B cell (primary cell): ENCODE measurements around the gene ST3GAL3. TPM values are rescaled to one million over a fixed set of nuclear protein-coding genes. Genes with fewer than 3 reads are reported as not detected.

Experiments used
- ATAC-seq: fragments of 200-7000 bp; cut with Tn5 transposase; one replicate; pipeline ENCODE4 v1.10.0; 2021; ENCODE audit warnings: low read depth, mild to moderate bottlenecking, moderate number of reproducible peaks, moderate library complexity
- CTCF ChIA-PET: fragments of 350-600 bp; sonication (Branson Sonifier 250); formaldehyde crosslinking; loops from one replicate; lab custom pipeline; 2021; ENCODE audit warnings: antibody characterized with exemption, inconsistent platforms; lab: Charles Lee
- POLR2A ChIA-PET: fragments of 350-600 bp; sonication (Branson Sonifier 250); formaldehyde crosslinking; loops from one replicate; lab custom pipeline; 2021; ENCODE audit warnings: antibody characterized with exemption; lab: Charles Lee
- DNase-seq: peaks from one replicate; pipeline ENCODE4 v3.0.0; 2013
- H2AFZ ChIP-seq: 2 replicates; pipeline ENCODE4 v1.6.1; 2012; ENCODE audit warnings: mild to moderate bottlenecking, low read depth, low read length; ENCODE audit not compliant: insufficient read depth, poor library complexity, severe bottlenecking
- H3K27ac ChIP-seq, 2 donors: 1 replicate in 1 of 2; 2 replicates in 1 of 2; pipeline ENCODE4 v1.5.1; 2012 to 2013; ENCODE audit warnings: low read length in 2 of 2, mild to moderate bottlenecking in 2 of 2, moderate library complexity in 1 of 2
- H3K27me3 ChIP-seq, 4 experiments: fragments of 200-600 bp in 1 of 4; sonication (generic) in 1 of 4; replicated peaks in 1 of 4; 1 replicate in 2 of 4; 2 replicates in 2 of 4; pipeline versions ENCODE4 v1.6.1 to v1.7.0; 2013 to 2016; ENCODE audit warnings: low read length in 3 of 4, mild to moderate bottlenecking in 2 of 4, mixed read lengths in 1 of 4, moderate library complexity in 1 of 4; ENCODE audit not compliant: insufficient read depth in 4 of 4, control insufficient read depth in 3 of 4; ENCODE audit errors: control extremely low read depth in 1 of 4
- H3K36me3 ChIP-seq, 2 experiments: replicated peaks in 1 of 2; 1 replicate in 1 of 2; 2 replicates in 1 of 2; pipeline versions ENCODE4 v1.6.1 to v1.7.1; 2013; ENCODE audit warnings: low read length in 1 of 2; ENCODE audit not compliant: insufficient read depth in 2 of 2, control insufficient read depth in 1 of 2; ENCODE audit errors: control extremely low read depth in 1 of 2, extremely low read depth in 1 of 2
- H3K4me1 ChIP-seq, 2 donors: fragments of 200-600 bp in 1 of 2; sonication (generic) in 1 of 2; 1 replicate in 1 of 2; 2 replicates in 1 of 2; pipeline versions ENCODE4 v1.5.1 to v1.6.1; 2013 to 2017; ENCODE audit warnings: low read length in 2 of 2; ENCODE audit not compliant: control insufficient read depth in 2 of 2, insufficient read depth in 2 of 2
- H3K4me2 ChIP-seq: replicated peaks from 2 replicates; pipeline ENCODE3; 2012; ENCODE audit warnings: mild to moderate bottlenecking, low read depth, low read length; ENCODE audit not compliant: poor library complexity, severe bottlenecking
- H3K4me3 ChIP-seq, 5 experiments: fragments of 200-600 bp in 1 of 5; sonication (generic) in 1 of 5; 1 replicate in 3 of 5; 2 replicates in 2 of 5; pipeline versions ENCODE4 v1.5.1 to v1.7.0; 2011 to 2016; ENCODE audit warnings: low read length in 4 of 5, mild to moderate bottlenecking in 4 of 5, low read depth in 2 of 5, control low read depth in 1 of 5, moderate library complexity in 1 of 5; ENCODE audit not compliant: insufficient read depth in 1 of 5; ENCODE audit errors: control extremely low read depth in 1 of 5, extremely low read depth in 1 of 5
- H3K79me2 ChIP-seq: fragments of 200-600 bp; sonication (generic); one replicate; pipeline ENCODE4 v1.6.0; 2016; ENCODE audit warnings: low read length; ENCODE audit not compliant: control insufficient read depth, insufficient read depth
- H3K9ac ChIP-seq: fragments of 200-600 bp; sonication (generic); 2 replicates; pipeline ENCODE4 v1.6.1; 2017; ENCODE audit warnings: mild to moderate bottlenecking, low read length, moderate library complexity
- H3K9me3 ChIP-seq, 3 donors: one replicate each; pipeline versions ENCODE4 v1.6.1 to v1.7.1; 2013; ENCODE audit warnings: low read length in 2 of 3; ENCODE audit not compliant: control insufficient read depth in 2 of 3, insufficient read depth in 1 of 3; ENCODE audit errors: control extremely low read depth in 1 of 3
- H4K20me1 ChIP-seq: 2 replicates; pipeline ENCODE4 v1.6.0; 2012; ENCODE audit warnings: mild to moderate bottlenecking, low read length; ENCODE audit not compliant: insufficient read depth, control insufficient read depth, poor library complexity, severe bottlenecking
- H3K27ac Mint-ChIP-seq: one replicate; pipeline ENCODE4 v1.8.0; 2021; ENCODE audit warnings: mixed read lengths
- H3K27me3 Mint-ChIP-seq: one replicate; pipeline ENCODE4 v1.8.0; 2021; ENCODE audit warnings: mixed read lengths
- H3K4me1 Mint-ChIP-seq: one replicate; pipeline ENCODE4 v1.8.0; 2021; ENCODE audit warnings: mixed read lengths
- H3K4me3 Mint-ChIP-seq: one replicate; pipeline ENCODE4 v1.8.0; 2021; ENCODE audit warnings: mixed read lengths
- H3K9me3 Mint-ChIP-seq: one replicate; pipeline ENCODE4 v1.8.0; 2022; ENCODE audit warnings: mixed read lengths; ENCODE audit not compliant: insufficient read depth
- EZH2 ChIP-seq: IDR thresholded peaks from 2 replicates; pipeline ENCODE4 v1.6.1; 2012; ENCODE audit warnings: borderline replicate concordance, low read depth, mild to moderate bottlenecking, moderate library complexity, low read length; ENCODE audit not compliant: insufficient read depth, poor library complexity, severe bottlenecking
- WGBS: methylation state at CpG from one replicate; pipeline ENCODE4 v1.1.5; 2013; ENCODE audit warnings: missing lambda C conversion rate; ENCODE audit not compliant: insufficient coverage; 5-methylcytosine and 5-hydroxymethylcytosine counted together
- intact Hi-C: fragments of 100-400 bp; cut with micrococcal nuclease; formaldehyde crosslinking; loops from one replicate; pipeline ENCODE4 v1.10.0; 2022
- polyA plus RNA-seq: library from polyadenylated mRNA; depleted of rRNA; stranded (reverse); fragments of >200 nt; gene quantifications from 2 replicates; pipeline ENCODE4 v1.2.3, GENCODE V29; 2012
- total RNA-seq, 2 donors: library from RNA; stranded (reverse); fragments of 120-200 nt in 1 of 2; gene quantifications; 1 replicate in 1 of 2; 2 replicates in 1 of 2; pipeline versions ENCODE4 v1.2.3 to v1.2.4, GENCODE V29; 2013 to 2022
- TF ChIP-seq, protein P1 (sequence below): fragments of 200-600 bp; IDR thresholded peaks from one replicate; pipeline ENCODE4 v1.8.0; 2022; ENCODE audit warnings: antibody characterized with exemption, mild to moderate bottlenecking

Gene ST3GAL3
- total and polyA plus RNA-seq, 2 donors (not counting 1 experiment from before 2014, with no cell fraction given) = 16.8 to 31.4 TPM

- no peak overlapping the region for H3K4me2 ChIP-seq
- 95% methylated on average over 15 of the region's 17 CpGs for WGBS
- ATAC-seq = no peak
- H3K9me3 Mint-ChIP-seq = no peaks in the 10 kb centered on the region
- peaks cover 10% of the 10 kb centered on the region for H3K4me1 Mint-ChIP-seq
- peaks cover 0 to 9% of the 10 kb centered on the region in 2 donors for H3K4me1 ChIP-seq
- TF ChIP-seq, protein P1, sequence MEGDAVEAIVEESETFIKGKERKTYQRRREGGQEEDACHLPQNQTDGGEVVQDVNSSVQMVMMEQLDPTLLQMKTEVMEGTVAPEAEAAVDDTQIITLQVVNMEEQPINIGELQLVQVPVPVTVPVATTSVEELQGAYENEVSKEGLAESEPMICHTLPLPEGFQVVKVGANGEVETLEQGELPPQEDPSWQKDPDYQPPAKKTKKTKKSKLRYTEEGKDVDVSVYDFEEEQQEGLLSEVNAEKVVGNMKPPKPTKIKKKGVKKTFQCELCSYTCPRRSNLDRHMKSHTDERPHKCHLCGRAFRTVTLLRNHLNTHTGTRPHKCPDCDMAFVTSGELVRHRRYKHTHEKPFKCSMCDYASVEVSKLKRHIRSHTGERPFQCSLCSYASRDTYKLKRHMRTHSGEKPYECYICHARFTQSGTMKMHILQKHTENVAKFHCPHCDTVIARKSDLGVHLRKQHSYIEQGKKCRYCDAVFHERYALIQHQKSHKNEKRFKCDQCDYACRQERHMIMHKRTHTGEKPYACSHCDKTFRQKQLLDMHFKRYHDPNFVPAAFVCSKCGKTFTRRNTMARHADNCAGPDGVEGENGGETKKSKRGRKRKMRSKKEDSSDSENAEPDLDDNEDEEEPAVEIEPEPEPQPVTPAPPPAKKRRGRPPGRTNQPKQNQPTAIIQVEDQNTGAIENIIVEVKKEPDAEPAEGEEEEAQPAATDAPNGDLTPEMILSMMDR = no peak
- TF ChIP-seq EZH2 = no peak
- H3K9me3 ChIP-seq = no peaks in the 10 kb centered on the region
- H3K27ac ChIP-seq = no peak overlapping the region
- H3K9ac ChIP-seq = no peak overlapping the region
- H3K36me3 ChIP-seq = peaks cover 0 to 5% of the 10 kb centered on the region in 2 experiments
- H3K4me3 ChIP-seq = no peak overlapping the region
- no peak overlapping the region for H2AFZ ChIP-seq
- CTCF ChIA-PET = interaction anchor here (0.8 kb wide), 1 partner anchor 11 kb away, joined by 3 read pairs; no protein-coding TSS in a partner anchor
- H3K27me3 ChIP-seq = no peaks in the 10 kb centered on the region
- no peak overlapping the region for H3K4me3 Mint-ChIP-seq
- POLR2A ChIA-PET = no interaction called here
- no peaks in the 10 kb centered on the region for H4K20me1 ChIP-seq
- intact Hi-C loops = no loop called here
- no peak overlapping the region for H3K27ac Mint-ChIP-seq
- no peak for DNase-seq
- no peaks in the 10 kb centered on the region for H3K27me3 Mint-ChIP-seq
- no peaks in the 10 kb centered on the region for H3K79me2 ChIP-seq
These were observed 144.4 kb downstream of the ST3GAL3 start for GRCh38 chr1:43851561-43852338.
